ENCODE measurements around the gene PFKL. TPM values are rescaled to one million over a fixed set of nuclear protein-coding genes. Genes with fewer than 3 reads are reported as not detected.

PFKL gene
- total RNA-seq, 1 donor from 2014 or later, result 106 TPM

DNA sequence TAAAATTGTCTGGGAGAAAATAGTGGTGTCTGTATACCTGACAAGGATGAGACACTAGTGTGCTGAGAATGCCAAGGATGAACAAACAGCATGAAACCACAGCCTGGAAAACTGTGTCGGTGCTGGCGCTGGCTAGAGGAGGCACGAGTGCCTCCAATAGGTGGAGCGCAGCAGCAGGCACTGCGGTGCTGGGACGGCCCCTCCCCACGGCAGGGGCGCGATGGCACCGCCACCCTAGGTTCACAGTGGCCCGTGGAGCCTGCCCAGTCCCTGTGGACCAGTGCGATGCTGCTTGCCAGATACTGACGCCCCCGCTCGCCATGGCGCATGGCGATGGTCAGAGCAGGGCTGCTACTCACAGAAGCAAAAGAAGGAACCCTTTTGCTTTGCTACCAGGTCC is 32.5 kb downstream of the PFKL start:
- TF ChIP-seq, protein P1, sequence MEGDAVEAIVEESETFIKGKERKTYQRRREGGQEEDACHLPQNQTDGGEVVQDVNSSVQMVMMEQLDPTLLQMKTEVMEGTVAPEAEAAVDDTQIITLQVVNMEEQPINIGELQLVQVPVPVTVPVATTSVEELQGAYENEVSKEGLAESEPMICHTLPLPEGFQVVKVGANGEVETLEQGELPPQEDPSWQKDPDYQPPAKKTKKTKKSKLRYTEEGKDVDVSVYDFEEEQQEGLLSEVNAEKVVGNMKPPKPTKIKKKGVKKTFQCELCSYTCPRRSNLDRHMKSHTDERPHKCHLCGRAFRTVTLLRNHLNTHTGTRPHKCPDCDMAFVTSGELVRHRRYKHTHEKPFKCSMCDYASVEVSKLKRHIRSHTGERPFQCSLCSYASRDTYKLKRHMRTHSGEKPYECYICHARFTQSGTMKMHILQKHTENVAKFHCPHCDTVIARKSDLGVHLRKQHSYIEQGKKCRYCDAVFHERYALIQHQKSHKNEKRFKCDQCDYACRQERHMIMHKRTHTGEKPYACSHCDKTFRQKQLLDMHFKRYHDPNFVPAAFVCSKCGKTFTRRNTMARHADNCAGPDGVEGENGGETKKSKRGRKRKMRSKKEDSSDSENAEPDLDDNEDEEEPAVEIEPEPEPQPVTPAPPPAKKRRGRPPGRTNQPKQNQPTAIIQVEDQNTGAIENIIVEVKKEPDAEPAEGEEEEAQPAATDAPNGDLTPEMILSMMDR (IDR thresholded peaks at IDR 0.05), result no peak
- intact Hi-C loops (cut with DNase I), result no loop called here
- Histone ChIP-seq H3K4me1 (no peaks in the 10 kb centered on the region), H3K9me3 (no peaks in the 10 kb centered on the region), H3K27ac (no peak overlapping the region), H3K27me3 (ENCODE audit: low read depth) (no peaks in the 10 kb centered on the region), H3K4me3 (no peak overlapping the region), H3K36me3 (peaks cover 47% of the 10 kb centered on the region)
- ATAC-seq (no peak), DNase-seq (no peak)

DNA sequence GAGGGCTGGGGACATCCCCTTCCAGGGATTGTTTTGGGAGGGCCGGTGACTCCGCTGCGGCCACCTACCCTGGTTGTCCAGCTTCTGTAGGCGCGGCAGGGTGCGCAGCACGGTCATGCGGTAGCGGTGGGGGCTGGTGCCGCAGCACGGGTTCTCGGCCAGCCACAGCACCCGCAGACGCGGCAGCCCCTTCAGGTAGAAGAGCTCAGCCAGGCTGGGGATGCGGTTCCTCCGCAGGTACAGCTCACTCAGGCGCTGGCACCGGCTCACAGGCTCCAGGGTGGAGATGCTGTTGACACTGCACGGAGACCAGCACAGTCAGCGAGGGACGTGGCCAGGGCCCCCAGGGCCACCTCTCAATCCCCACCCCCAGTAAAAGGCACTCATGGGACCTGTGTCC is 33.1 kb downstream of the PFKL start:
- no peaks in the 10 kb centered on the region for H3K27me3 ChIP-seq (ENCODE audit: low read depth)
- intact Hi-C loops (cut with DNase I), result no loop called here
- no peak for ATAC-seq
- no peak overlapping the region for H3K27ac ChIP-seq
- H3K36me3 ChIP-seq, result peaks cover 41% of the 10 kb centered on the region
- TF ChIP-seq, protein P1 (IDR thresholded peaks at IDR 0.05), result no peak
- DNase-seq, result no peak
- peaks cover 3% of the 10 kb centered on the region for H3K4me1 ChIP-seq
- no peak overlapping the region for H3K4me3 ChIP-seq
- H3K9me3 ChIP-seq, result no peaks in the 10 kb centered on the region

DNA sequence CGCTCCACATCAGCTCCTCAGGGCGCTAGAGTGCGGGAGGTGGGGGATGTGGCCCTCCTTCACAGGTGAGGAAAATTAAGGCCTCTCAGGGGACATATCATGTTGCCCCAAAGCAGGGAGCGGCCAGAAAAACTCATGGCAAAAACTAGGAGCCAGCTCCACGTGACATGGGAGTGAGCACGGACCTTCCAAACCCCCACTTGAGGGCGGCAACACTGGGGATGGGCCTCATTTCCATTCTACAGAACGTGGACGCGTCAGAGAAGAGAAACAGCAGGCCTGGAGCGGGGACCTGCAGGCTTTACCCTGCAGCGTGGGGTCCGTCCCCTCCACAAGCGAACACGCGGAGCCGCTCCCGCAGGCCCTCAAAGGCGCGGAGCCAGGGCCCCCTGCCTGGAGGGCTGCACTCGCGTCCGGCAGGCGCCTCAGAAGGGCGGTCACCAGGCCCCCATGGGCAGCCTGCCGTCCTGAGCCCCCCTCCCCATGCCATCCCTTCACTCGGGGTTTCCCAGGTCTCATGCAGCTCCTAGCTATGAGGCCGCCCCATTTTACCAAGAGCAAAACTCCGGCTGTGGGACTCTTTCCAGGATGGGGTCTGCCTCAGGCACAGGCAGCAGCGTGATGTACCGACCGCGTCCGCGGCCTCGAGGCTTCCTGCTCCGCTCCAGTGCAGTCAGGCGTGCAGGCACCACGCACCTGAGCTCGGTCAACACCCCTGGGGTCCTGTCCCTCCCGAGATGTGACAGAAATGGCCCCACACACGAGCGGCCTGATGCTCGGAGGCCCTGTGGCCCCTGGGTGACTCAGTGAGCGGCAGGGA is 33.9 kb downstream of the PFKL start:
- H3K36me3 ChIP-seq, result peaks cover 40% of the 10 kb centered on the region
- DNase-seq (no peak), ATAC-seq (no peak)
- no peaks in the 10 kb centered on the region for H3K27me3 ChIP-seq (ENCODE audit: low read depth)
- H3K4me1 ChIP-seq, result peaks cover 9% of the 10 kb centered on the region
- no peaks in the 10 kb centered on the region for H3K9me3 ChIP-seq
- TF ChIP-seq, protein P1 (IDR thresholded peaks at IDR 0.05), result no peak
- no peak overlapping the region for H3K4me3 ChIP-seq
- H3K27ac ChIP-seq, result no peak overlapping the region
- intact Hi-C loops (cut with DNase I), result no loop called here

DNA sequence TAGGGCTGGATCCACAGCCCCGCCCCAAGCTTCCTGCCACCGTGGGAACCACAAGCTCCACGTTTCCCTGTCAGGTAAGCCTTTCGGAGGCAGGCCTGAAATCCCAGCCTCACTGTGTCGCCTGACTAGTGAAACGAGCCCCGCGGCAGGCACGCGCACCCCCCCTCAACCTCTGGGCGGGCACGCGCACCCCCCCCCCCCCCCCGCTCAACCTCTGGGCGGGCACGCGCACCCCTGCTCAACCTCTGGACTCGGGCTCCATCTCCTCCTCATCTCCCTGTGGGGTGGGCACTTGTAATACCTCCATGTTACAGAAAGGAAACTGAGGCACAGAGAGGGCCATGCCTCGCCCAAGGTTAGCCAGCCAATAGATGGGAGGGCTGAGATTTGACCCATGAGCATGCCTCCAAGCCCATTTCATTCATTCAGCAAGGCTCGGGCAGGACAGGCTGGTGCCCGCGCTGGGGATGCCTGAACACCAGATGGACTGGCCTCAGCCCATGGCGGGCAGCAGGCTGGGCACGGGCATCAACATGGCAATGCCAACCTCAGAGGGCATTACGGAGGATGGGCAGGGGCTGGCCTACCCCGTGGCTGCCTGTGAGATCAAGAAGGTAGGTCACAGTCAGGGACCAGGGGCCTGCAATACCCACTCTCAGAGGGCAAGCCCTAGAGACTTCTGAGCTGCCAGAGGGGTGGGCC is 34.6 kb downstream of the PFKL start:
- TF ChIP-seq, protein P1 (IDR thresholded peaks at IDR 0.05), result no peak
- intact Hi-C loops (cut with DNase I), result no loop called here
- ATAC-seq, result no peak
- Histone ChIP-seq H3K27me3 (ENCODE audit: low read depth) (no peaks in the 10 kb centered on the region), H3K36me3 (peaks cover 40% of the 10 kb centered on the region), H3K4me3 (no peak overlapping the region), H3K4me1 (peaks cover 9% of the 10 kb centered on the region), H3K27ac (no peak overlapping the region), H3K9me3 (no peaks in the 10 kb centered on the region)
- DNase-seq, result no peak

DNA sequence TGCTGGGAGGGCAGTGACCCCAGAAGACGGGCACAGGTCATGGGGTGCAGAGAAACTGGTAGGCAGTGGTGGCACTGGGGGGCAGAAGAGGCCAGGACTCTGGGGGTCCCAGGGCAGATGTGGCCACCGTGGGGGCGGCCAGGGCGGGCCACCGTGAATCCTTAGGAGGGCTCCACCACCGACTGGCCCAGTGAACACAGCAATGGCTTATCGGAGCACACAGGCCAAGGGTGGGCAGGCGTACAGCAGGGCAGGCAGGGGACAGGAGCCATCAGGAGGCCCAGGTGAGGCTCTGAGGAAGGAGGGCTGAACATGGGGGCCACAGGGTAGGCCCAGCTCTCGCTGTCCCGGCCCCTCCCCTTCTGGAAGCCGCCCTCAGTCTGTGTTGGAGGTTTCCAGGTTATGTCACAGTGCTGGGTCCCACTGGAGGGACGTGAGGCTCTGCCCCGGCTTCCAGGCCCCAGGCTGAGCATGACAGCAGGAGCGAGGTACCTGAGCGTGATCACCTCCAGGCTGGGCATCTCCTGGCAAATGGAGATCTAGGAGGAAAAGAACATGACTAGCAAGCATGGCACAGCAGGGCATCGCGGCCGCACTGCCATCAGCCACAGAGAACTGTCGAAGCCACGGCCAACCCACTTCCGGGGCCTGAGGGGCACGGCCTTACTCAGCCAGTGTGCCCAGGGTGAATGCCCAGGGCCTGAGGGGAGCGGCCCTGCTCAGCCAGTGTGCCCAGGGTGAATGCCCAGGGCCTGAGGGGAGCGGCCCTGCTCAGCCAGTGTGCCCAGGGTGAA is 35.6 kb downstream of the PFKL start:
- TF ChIP-seq, protein P1 (IDR thresholded peaks at IDR 0.05), result no peak
- ATAC-seq (no peak), DNase-seq (no peak)

More for the DNA sequence above, 35.6 kb downstream of the PFKL start:
- Histone ChIP-seq H3K27me3 (ENCODE audit: low read depth) (no peaks in the 10 kb centered on the region), H3K9me3 (no peaks in the 10 kb centered on the region), H3K36me3 (peaks cover 40% of the 10 kb centered on the region), H3K27ac (no peak overlapping the region), H3K4me1 (peaks cover 16% of the 10 kb centered on the region), H3K4me3 (no peak overlapping the region)
- intact Hi-C loops (cut with DNase I), result no loop called here
